Spleen (tissue), 7 donors: ENCODE measurements around the gene PTGES.

Source experiments
- POLR2AphosphoS5 ChIP-seq, 3 donors: sonication (generic); formaldehyde crosslinking; IDR thresholded peaks; one replicate each; pipeline ENCODE4 v1.5.1; 2017; ENCODE audit warnings: antibody characterized with exemption in 3 of 3
- TF ChIP-seq, protein P1 (sequence below), 11 experiments: fragments of 200-600 bp in 7 of 11; fragments of 450-650 bp in 4 of 11; sonication (generic) in 4 of 11; IDR thresholded peaks in 8 of 11; conservative IDR thresholded peaks in 3 of 11; 1 replicate in 7 of 11; 2 replicates in 4 of 11; pipeline versions ENCODE4 v1.4.0 to v1.8.0; 2016 to 2021; ENCODE audit warnings: antibody characterized with exemption in 11 of 11, inconsistent platforms in 4 of 11, mild to moderate bottlenecking in 1 of 11
- donor health status: DM: no; HTN: no; CAD: no; lungs with moderate emphysema.
- donor health status: DM: no; HTN: no; CAD: no.
- donor health status: DM: no; HTN: no; CAD: no.

GRCh38 chr9:129775448-129775798 lies 22.6 kb upstream of the PTGES start:
- TF ChIP-seq, protein P1, sequence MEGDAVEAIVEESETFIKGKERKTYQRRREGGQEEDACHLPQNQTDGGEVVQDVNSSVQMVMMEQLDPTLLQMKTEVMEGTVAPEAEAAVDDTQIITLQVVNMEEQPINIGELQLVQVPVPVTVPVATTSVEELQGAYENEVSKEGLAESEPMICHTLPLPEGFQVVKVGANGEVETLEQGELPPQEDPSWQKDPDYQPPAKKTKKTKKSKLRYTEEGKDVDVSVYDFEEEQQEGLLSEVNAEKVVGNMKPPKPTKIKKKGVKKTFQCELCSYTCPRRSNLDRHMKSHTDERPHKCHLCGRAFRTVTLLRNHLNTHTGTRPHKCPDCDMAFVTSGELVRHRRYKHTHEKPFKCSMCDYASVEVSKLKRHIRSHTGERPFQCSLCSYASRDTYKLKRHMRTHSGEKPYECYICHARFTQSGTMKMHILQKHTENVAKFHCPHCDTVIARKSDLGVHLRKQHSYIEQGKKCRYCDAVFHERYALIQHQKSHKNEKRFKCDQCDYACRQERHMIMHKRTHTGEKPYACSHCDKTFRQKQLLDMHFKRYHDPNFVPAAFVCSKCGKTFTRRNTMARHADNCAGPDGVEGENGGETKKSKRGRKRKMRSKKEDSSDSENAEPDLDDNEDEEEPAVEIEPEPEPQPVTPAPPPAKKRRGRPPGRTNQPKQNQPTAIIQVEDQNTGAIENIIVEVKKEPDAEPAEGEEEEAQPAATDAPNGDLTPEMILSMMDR (IDR thresholded peaks at IDR 0.05 in 8 of 11, conservative IDR thresholded peaks at IDR 0.05 in 3 of 11) = no peak
- TF ChIP-seq POLR2AphosphoS5 (IDR thresholded peaks at IDR 0.05) = no peak
